GM23338 (cell line): ENCODE results near the gene RERGL. TPM values are rescaled to one million over a fixed set of nuclear protein-coding genes. Genes with fewer than 3 reads are reported as not detected.

Experiments used
- ATAC-seq: fragments of 200-7000 bp; cut with Tn5 transposase; 3 replicates; pipeline ENCODE4 v1.9.1; 2020
- DNase-seq: peaks from one replicate; pipeline ENCODE4 v3.0.0-alpha.2; 2015; ENCODE audit warnings: low spot score
- H2AFZ ChIP-seq: fragments of 200-600 bp; sonication (generic); 2 replicates; pipeline ENCODE4 v1.8.0; 2016; ENCODE audit warnings: antibody characterized with exemption, mild to moderate bottlenecking, moderate library complexity
- H3F3A ChIP-seq: fragments of 200-600 bp; sonication (generic); replicated peaks from 2 replicates; pipeline ENCODE4 v1.8.0; 2017; ENCODE audit warnings: antibody characterized with exemption, mixed run types, low read depth
- H3K27ac ChIP-seq: fragments of 200-600 bp; sonication (generic); 2 replicates; pipeline ENCODE4 v1.6.1; 2016; ENCODE audit warnings: low read depth
- H3K27me3 ChIP-seq: fragments of 200-600 bp; sonication (generic); 2 replicates; pipeline ENCODE4 v1.8.0; 2016; ENCODE audit warnings: mild to moderate bottlenecking, mixed run types, moderate library complexity; ENCODE audit not compliant: insufficient read depth
- H3K36me3 ChIP-seq: fragments of 200-600 bp; sonication (generic); 2 replicates; pipeline ENCODE4 v1.8.0; 2016; ENCODE audit warnings: mild to moderate bottlenecking; ENCODE audit not compliant: insufficient read depth
- H3K4me1 ChIP-seq: fragments of 200-600 bp; sonication (generic); 2 replicates; pipeline ENCODE4 v1.8.0; 2016; ENCODE audit warnings: mild to moderate bottlenecking, moderate library complexity; ENCODE audit not compliant: insufficient read depth
- H3K4me2 ChIP-seq: fragments of 200-600 bp; sonication (generic); 2 replicates; pipeline ENCODE4 v1.7.1; 2017; ENCODE audit warnings: mixed run types
- H3K4me3 ChIP-seq: fragments of 200-600 bp; sonication (generic); 2 replicates; pipeline ENCODE4 v1.6.1; 2016; ENCODE audit warnings: mixed run types
- H3K79me2 ChIP-seq: fragments of 200-600 bp; sonication (generic); replicated peaks from 2 replicates; pipeline ENCODE4 v1.8.0; 2017; ENCODE audit warnings: mild to moderate bottlenecking; ENCODE audit not compliant: insufficient read depth
- H3K9me2 ChIP-seq: fragments of 200-600 bp; sonication (generic); 2 replicates; pipeline ENCODE4 v1.8.0; 2017; ENCODE audit not compliant: insufficient read depth
- H4K20me1 ChIP-seq: fragments of 200-600 bp; sonication (generic); replicated peaks from 2 replicates; pipeline ENCODE4 v1.8.0; 2017; ENCODE audit warnings: mild to moderate bottlenecking; ENCODE audit not compliant: insufficient read depth
- H3K27ac Mint-ChIP-seq: 2 replicates; pipeline ENCODE4 v1.8.0; 2020; ENCODE audit warnings: inconsistent platforms, mild to moderate bottlenecking, moderate library complexity, mixed read lengths
- H3K27me3 Mint-ChIP-seq: 3 replicates; pipeline ENCODE4 v1.8.0; 2022; ENCODE audit warnings: low read depth, mild to moderate bottlenecking, moderate library complexity, mixed read lengths, inconsistent platforms; ENCODE audit not compliant: insufficient read depth, poor library complexity
- H3K36me3 Mint-ChIP-seq: 3 replicates; pipeline ENCODE4 v1.8.0; 2021; ENCODE audit warnings: low read depth, mild to moderate bottlenecking, inconsistent platforms, moderate library complexity, mixed read lengths
- H3K4me1 Mint-ChIP-seq: 3 replicates; pipeline ENCODE4 v1.8.0; 2020; ENCODE audit warnings: mild to moderate bottlenecking, inconsistent platforms, mixed read lengths
- H3K4me3 Mint-ChIP-seq: 3 replicates; pipeline ENCODE4 v1.8.0; 2021; ENCODE audit warnings: moderate library complexity, mild to moderate bottlenecking, inconsistent platforms, mixed read lengths
- H3K9me3 Mint-ChIP-seq: 3 replicates; pipeline ENCODE4 v1.8.0; 2020; ENCODE audit warnings: moderate library complexity, mild to moderate bottlenecking, inconsistent platforms, mixed read lengths
- CREB1 ChIP-seq: fragments of 250-450 bp; sonication (Bioruptor Pico); IDR thresholded peaks from 2 replicates; pipeline ENCODE4 v1.5.0; 2020; ENCODE audit warnings: low read depth, mild to moderate bottlenecking, moderate library complexity
- CTCF ChIP-seq, 2 experiments: fragments of 200-600 bp in 1 of 2; sonication (generic) in 1 of 2; conservative IDR thresholded peaks; 2 replicates each; pipeline versions ENCODE4 v1.5.1 to v1.6.1; 2016 to 2017; ENCODE audit warnings: antibody characterized with exemption in 2 of 2, low read depth in 2 of 2, mild to moderate bottlenecking in 2 of 2, moderate library complexity in 1 of 2
- ETS1 ChIP-seq: IDR thresholded peaks from 2 replicates; pipeline ENCODE4 v1.6.1; 2016; ENCODE audit warnings: antibody characterized with exemption
- EZH2 ChIP-seq: fragments of 200-600 bp; sonication (generic); IDR thresholded peaks from one replicate; pipeline ENCODE4 v1.8.0; 2017; ENCODE audit warnings: antibody characterized with exemption, mild to moderate bottlenecking, low read depth; ENCODE audit not compliant: unreplicated experiment
- JUNB ChIP-seq: IDR thresholded peaks from one replicate; pipeline ENCODE4 v1.6.1; 2016; ENCODE audit warnings: antibody characterized with exemption; ENCODE audit not compliant: unreplicated experiment
- NANOG ChIP-seq: IDR thresholded peaks from 2 replicates; pipeline ENCODE4 v1.6.1; 2016; ENCODE audit warnings: antibody characterized with exemption, borderline replicate concordance
- POLR2AphosphoS5 ChIP-seq: IDR thresholded peaks from 2 replicates; pipeline ENCODE4 v1.6.1; 2016; ENCODE audit warnings: antibody characterized with exemption, low read depth
- REST ChIP-seq: IDR thresholded peaks from one replicate; pipeline ENCODE4 v1.6.1; 2018; ENCODE audit warnings: antibody characterized with exemption; ENCODE audit not compliant: unreplicated experiment
- ZNF114 ChIP-seq: fragments of 250-450 bp; sonication (Bioruptor Pico); IDR thresholded peaks from 2 replicates; pipeline ENCODE4 v1.5.0; 2020; ENCODE audit warnings: mild to moderate bottlenecking, moderate library complexity
- ZNF331 ChIP-seq: fragments of 250-450 bp; sonication (Bioruptor Pico); IDR thresholded peaks from 2 replicates; pipeline ENCODE4 v1.5.0; 2020; ENCODE audit warnings: low read depth, mild to moderate bottlenecking, moderate library complexity
- ZNF462 ChIP-seq: fragments of 250-450 bp; sonication (Bioruptor Pico); IDR thresholded peaks from 2 replicates; pipeline ENCODE4 v1.5.0; 2020; ENCODE audit warnings: mild to moderate bottlenecking, moderate library complexity
- polyA plus RNA-seq: library from polyadenylated mRNA; unstranded; fragments of >200 nt; fragmentation: Nextera tagmentation; extraction: Ambion mirVana; gene quantifications from 2 replicates; pipeline ENCODE4 v1.2.1, GENCODE V29; 2016
- total RNA-seq: library from RNA; depleted of rRNA; stranded (reverse); fragments of >200 nt; shearing (Covaris generic); gene quantifications from 2 replicates; pipeline ENCODE4 v1.2.3, GENCODE V29; 2014

The RERGL gene
- total and polyA plus RNA-seq, 2 experiments from 2014 or later = not detected

GRCh38 chr12:18130851-18131250, 40.9 kb upstream of the RERGL start:
- H3K36me3 Mint-ChIP-seq = peaks cover 20% of the 10 kb centered on the region
- no peaks in the 10 kb centered on the region for H3K27me3 ChIP-seq
- no peaks in the 10 kb centered on the region; the same call in 1 of the 2 replicates for H3K4me1 ChIP-seq
- ATAC-seq = no peak
- H3K36me3 ChIP-seq = no peaks in the 10 kb centered on the region; the same call in 1 of the 2 replicates
- no peak overlapping the region for H3K4me3 Mint-ChIP-seq
- no peaks in the 10 kb centered on the region for H3K79me2 ChIP-seq
- no peaks in the 10 kb centered on the region for H4K20me1 ChIP-seq
- H2AFZ ChIP-seq = no peak overlapping the region
- peaks cover 23% of the 10 kb centered on the region for H3K9me3 Mint-ChIP-seq
- H3K4me2 ChIP-seq = no peak overlapping the region
- TF ChIP-seq CTCF (conservative IDR thresholded peaks at IDR 0.05; ENCODE audit: low read depth in 2 of 2) (no peak), ZNF331 (CRISPR knock-in tag) (no peak), ETS1 (no peak), CREB1 (CRISPR knock-in tag) (no peak), NANOG (no peak), JUNB (no peak), REST (no peak), ZNF462 (CRISPR knock-in tag) (no peak), POLR2AphosphoS5 (no peak), EZH2 (no peak), ZNF114 (no peak)
- no peaks in the 10 kb centered on the region for H3F3A ChIP-seq
- H3K27ac Mint-ChIP-seq = no peak overlapping the region
- H3K4me1 Mint-ChIP-seq = peaks cover 10% of the 10 kb centered on the region; the same call in 2 of the 3 replicates
- no peak overlapping the region for H3K27ac ChIP-seq
- peaks cover 4% of the 10 kb centered on the region for H3K27me3 Mint-ChIP-seq
- no peaks in the 10 kb centered on the region for H3K9me2 ChIP-seq
- no peak for DNase-seq
- H3K4me3 ChIP-seq = no peak overlapping the region
